ENCODE measurements around the gene CMSS1.

The CMSS1 gene

DNA sequence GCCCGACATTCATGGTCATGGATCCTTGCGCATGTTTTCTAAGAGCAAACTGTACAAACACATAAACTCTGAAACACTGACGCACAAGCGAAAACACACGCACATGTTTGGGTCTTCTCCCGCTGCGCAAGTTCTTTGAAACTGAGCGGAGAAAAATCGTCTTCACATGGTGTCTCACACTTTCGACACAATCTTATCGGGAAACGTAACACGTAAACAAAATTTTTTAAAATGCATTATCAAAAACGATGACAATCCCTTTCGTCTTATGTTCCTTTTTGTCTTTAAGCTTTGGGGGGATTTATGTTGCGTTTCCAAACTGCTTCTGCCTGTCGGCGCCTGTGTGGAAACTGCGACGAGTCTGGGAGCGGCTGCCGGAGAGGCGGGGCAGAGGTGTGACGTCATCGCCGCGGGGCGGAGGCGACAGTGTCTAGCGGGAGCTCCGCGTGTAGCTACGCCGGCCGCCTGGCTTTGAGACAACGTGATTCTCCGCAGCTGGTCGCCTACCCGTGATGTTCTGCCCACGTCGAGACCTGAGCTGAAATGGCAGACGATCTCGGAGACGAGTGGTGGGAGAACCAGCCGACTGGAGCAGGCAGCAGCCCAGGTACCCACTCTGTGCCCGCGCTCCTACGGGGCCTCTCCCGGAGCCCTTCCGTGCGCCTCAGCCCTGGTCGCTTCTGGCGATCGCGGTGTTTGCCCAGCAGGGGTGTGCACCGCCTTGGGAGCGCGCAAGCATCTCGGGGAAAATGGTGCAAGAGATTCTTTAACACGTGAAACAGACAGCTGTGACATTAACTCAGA, at the start of gene CMSS1:
Gene CMSS1, plus strand, starts transcription at position 426 of the 804 bp plus-strand sequence.
- DNase-seq, result peak; percentile 98

DNA sequence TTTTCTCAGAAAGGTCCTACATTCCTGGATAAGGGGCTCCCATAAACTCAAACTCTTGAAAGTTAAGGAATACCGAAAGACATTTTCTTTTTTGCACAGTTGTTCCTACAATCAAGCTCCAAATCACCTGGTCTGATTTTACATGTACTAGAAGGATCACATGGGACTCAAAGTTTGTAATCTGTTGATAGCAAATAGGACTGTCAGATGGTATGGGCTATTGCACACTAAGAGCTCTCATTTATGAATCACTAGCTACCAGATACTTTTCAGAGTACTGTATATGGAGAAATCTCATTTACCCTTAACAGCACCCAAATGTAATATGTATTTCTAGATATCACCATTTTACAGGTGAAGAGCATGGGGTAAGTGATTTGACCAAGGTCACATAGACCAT, 49.5 kb upstream of the CMSS1 start:
- no peak for DNase-seq

DNA sequence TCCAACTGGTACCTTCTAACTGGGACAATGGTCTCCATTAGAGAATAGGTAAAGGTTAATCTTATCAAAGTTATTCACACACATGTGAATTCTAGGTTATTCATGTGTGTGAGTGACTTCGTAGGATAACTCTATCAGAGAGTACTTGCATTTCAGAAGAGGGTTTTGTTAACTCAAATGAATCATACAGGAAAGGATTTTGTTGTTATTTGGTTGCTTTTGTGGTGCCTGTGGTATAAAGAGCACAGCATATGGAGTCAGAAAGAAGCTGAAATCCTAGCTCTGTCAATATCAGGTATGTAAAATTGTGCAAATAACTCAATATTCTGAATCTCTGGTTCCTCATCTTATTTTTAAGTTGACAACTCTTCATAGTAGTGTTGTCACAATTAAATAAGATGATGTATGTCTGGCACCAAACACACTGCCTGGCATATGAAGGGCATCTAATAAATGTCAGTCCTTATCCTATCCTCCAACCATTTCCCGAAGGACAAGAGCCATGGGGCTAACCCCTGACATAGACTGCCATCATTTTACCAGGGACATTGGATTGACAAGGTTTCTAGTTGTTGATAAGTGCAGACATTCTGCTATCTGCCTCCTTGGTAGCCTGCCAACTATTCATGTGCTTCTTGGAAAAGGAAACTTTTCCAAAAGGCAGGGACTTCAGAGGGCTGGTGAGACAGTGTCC, 48.7 kb upstream of the CMSS1 start:
- no peak for DNase-seq

GRCh38 chr3:99772171-99772570, 45.5 kb upstream of the CMSS1 start:
- DNase-seq, result no peak

DNA sequence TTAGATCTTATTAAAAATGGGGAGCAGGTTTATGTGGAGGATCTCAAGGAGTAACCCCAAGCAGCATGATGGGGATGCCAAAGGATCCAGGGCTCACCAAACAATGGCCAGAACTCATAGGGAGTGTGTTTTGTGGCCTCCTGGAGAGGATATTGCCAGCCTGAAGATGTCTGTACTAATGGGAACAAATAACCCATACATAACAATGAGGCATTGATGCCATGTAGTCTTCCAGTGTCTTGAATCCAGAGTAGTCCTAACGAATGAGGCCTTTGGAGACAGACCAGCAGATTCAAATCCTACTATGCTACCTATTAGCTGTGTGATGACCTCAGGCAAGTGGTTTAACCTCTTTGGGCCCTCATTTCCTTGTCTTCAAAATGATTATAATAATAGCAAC, 45.0 kb upstream of the CMSS1 start:
- DNase-seq, result no peak

GRCh38 chr3:99774467-99774866, 43.2 kb upstream of the CMSS1 start:
- DNase-seq, result no peak

DNA sequence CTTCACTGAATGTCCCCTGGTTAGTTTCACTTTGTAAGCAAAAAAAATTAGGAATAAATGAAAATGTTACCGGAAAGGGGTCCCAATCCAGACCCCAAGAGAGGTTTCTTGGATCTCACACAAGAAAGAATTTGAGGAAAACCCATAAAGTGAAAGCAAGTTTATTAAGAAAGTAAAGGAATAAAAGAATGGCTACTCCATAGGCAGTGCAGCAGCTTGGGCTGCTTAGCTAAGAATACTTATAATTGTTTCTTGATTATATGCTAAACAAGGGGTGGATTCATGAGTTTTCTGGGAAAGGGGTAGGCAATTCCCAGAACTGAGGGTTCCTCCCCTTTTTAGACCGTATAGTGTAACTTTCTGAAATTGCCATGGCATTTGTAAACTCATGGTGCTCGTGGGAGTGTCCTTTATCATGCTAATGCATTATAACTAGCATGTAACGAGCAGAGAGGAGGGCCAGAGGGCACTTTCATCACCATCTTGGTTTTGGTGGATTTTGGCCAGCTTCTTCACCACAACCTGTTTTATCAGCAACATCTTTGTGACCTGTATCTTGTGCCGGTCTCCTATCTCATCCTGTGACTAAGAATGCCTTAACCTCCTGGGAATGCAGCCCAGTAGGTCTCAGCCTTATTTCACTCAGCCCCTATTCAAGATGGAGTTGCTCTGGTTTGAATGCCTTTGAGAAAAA, 41.0 kb upstream of the CMSS1 start:
- DNase-seq, result no peak

DNA sequence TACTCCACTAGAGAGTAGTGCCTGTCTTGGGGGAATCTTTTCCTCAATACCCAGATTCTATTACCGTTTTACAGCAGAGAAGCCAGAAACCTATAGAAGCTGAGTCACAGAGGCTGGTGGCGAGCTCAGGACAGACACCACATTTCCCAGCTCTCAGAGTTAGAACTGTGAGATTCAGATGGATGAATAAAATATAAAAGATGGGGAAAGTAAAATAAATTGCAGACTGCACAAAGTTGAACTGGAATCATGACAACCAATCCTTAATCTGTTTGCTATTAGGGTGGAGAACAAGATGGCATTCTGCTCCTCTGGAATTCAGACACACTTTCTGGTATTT, 40.5 kb upstream of the CMSS1 start:
- no peak for DNase-seq

DNA sequence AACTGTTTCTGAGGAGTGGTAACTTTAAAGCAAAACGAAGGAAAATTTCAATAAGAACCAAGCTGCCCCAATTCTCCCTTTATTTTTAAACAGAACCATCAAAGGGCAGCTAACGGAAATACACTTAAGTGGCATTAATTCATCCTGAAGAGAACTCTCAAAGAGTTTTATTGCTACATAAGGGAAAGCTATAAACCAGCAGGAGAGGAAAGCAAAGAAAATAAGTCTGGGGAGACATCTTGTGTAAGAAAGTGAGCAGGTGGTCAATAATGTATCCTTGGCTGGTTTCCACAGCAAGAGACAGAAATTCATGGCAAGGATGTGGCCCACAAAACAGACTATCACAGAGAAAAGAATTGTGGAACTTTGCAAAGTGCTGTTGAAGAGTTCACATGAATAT, 40.0 kb upstream of the CMSS1 start:
- no peak for DNase-seq

DNA sequence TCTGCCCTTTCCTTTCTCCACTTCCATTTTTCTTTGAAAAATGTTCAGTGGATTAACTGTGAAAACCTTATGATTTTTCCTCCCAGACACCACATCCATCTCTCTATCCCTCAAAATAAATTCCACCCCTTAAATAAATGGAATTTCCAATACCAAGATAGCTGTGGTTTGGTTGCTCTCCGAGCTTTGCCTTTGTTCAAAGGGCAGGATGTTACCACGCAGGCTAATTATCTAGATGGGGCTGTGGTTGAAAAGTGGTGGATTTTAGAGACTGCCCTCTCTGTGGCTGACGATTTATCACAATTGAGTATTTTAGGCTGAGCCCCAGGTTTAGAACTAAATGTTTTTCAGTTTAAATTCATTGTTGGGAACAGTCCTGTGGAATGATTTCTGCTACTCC, 36.9 kb upstream of the CMSS1 start:
- DNase-seq, result no peak

GRCh38 chr3:99781761-99782160, 35.9 kb upstream of the CMSS1 start:
- no peak for DNase-seq

GRCh38 chr3:99783011-99783573, 34.6 kb upstream of the CMSS1 start:
- no peak for DNase-seq

GRCh38 chr3:99789011-99789721, 28.5 kb upstream of the CMSS1 start:
- no peak for DNase-seq

- no peak for DNase-seq
Observed at GRCh38 chr3:99794485-99794884, 23.2 kb upstream of the CMSS1 start.

DNA sequence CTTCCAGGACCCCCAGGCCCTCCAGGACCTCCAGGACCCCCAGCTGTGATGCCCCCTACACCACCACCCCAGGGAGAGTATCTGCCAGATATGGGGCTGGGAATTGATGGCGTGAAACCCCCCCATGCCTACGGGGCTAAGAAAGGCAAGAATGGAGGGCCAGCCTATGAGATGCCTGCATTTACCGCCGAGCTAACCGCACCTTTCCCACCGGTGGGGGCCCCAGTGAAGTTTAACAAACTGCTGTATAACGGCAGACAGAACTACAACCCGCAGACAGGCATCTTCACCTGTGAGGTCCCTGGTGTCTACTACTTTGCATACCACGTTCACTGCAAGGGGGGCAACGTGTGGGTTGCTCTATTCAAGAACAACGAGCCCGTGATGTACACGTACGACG, 22.1 kb upstream of the CMSS1 start:
- no peak for DNase-seq

DNA sequence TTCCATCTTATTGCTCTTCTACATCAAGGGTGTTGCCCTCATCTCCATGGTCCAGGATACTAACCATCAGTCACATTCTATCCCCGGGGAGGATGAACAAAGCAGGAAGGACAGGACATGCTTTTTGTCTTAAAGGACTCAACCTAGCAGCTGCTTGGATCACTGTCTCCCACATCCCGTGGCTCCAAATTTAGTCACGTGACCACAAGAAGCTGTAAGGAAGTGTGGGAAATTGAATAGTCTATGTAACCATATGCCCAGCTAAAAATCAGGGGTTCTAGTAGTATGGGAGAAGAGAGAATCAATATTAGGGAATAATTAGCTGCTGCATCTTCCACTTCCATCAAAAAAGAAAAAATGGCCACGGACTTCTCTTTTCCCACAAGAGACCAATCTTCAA, 18.2 kb upstream of the CMSS1 start:
- no peak for DNase-seq

DNA sequence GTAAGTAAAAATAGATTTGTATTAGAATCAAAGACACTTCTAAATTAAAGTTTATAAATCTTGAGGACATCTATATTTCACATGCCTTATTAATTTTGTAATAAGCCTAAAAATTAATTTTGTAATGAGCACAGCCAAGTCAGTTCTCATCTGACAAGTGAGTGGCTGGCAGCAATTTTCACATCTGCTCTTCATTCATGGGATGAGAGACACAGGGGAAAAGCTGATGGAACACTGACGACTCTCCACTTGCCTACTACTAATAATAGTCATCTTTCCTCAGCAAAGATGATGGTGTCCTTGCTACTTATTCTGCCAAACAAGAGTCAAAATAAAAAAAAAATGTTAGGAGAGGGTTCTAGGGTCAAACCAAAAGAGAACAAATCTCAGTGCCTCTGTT, 14.4 kb upstream of the CMSS1 start:
- DNase-seq, result no peak

- DNase-seq, result no peak
Observed at GRCh38 chr3:99805160-99805559, 12.5 kb upstream of the CMSS1 start.

DNA sequence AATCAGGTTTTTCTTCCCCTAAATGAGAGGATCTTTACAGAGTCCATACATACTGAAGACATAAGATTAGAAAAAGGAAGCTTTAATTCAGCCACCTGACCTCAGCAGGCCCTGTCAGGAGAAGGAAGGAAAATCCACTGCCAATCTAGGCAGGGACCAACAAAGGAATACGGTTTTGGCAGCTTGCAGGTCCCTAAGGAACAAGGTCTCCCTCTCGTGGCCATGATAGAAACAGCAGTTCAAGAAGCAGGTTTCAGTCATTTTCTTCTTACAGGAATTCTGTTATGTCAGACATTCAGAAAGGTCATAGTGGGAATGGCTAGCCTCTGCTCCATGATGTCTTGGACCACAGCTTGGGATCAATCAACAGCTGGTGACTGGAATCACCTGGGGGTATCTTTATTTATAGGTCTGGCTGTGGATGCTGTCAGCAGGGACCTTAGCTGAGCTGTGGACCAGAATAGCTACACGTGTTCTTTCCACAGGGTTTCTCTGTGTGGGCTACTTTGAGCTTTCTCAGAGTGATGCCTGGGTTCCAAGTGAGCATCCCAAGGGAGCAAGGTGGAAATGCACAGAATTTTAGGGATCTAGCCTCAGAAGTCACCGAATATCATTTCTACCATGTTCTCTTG, 9.4 kb upstream of the CMSS1 start:
- DNase-seq, result peak; percentile 16

- DNase-seq, result no peak
Observed at GRCh38 chr3:99809565-99809964, 8.1 kb upstream of the CMSS1 start.

- no peak for DNase-seq
Observed at GRCh38 chr3:99810403-99810802, 7.3 kb upstream of the CMSS1 start.

GRCh38 chr3:99817047-99817436, 620 bp upstream of the CMSS1 start:
- DNase-seq, result no peak

GRCh38 chr3:99818818-99819217, 1.2 kb downstream of the CMSS1 start:
- DNase-seq, result no peak
